ENCODE measurements around the gene RPL15.
"Not testable (repeated sequence)": the region's sequence is repeated elsewhere in the genome, so short reads cannot be mapped to it uniquely, and the experiment has no call there.

Gene RPL15

DNA sequence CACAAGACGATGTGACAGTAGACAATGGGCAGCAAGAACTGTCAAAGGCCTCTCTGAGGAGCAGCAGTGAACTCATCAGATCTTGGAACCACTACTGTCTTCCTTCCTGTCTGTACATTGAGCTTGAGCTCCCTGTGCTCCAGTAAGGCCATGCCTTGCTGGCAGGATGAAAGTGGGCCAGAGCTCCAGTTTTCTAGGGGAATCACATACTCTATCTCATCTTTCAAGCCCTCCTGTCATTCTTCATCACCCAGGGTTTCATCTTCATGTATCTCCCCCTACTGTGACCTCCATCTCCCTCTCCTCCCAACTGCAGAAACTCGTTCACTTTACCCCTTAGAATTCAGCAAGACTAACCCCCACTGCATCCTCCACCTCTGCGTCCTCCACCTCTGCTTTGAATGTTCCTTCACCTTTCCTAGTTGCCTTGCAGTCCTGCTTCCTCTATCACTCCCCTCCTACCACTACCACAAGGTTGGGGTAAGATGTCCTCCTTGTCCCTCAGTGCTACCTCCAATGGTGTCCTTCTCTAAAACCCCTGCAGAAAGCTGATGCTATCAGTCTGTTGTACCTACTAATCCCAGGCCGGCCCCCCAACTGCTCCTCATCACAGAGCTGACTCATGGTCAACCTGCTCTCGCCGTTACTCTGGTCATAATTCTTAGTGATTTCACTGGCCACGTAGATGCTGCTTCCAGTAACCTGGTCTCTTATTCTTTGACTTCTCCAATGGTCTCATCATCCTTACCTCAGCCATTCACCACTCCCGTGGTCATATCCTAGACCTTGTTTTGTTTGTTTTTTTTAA is 22.5 kb upstream of the RPL15 start:
- no peak for DNase-seq

DNA sequence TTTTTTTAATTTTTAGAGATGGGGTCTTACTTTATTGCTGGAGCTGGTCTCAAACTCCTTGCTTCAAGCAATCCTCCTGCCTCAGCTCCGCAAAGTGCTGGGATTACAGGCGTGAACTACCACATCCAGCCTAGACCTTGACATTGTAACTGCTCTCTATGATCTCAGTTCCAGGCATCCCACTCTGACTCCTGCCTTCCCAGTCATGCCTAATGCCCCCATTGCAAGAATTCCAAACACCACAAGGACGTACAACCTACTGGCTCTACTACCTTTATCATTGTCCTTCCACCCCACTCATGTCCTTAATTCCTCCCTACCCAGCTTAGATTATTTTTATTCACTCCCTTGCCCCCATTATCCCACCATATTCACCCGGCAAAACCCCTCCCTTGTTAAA is 21.8 kb upstream of the RPL15 start:
- DNase-seq = no peak

DNA sequence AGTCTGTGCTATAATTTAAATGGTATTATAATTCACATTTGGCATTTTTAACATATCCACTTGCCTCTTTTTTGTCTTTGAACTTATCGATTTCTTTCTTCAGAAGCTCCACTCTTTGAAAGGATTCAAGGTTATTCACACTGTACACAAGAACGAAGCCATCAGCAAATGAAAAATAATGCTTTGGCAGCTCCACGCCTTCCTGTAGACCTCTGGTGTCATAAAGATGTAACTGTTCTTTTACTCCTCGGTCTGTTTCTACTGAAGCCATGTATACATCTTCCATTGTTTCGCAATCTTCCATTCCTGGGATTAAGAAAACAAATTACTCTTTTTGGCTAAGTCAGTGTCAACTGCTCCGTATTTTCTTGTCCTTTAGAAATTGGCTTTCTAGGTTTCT is 16.2 kb upstream of the RPL15 start:
- no peak for DNase-seq

DNA sequence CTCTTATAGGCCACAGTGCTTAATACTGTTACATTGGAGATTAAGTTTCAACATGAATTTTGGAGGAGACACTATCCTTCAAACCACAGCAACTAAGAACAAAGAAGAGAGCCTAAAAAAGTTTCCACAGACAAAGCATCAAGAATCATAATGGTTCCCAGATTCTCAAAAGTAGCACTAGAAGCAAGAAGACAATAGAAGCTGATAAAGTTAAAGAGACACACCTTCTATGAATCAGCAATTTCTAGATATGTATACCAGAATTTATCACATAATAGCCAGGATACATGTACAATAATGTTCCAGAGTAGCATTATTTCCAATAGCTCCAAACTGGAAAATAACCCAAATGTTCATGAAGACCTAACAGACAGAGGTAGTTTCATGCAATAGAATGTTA is 12.4 kb upstream of the RPL15 start:
- DNase-seq = no peak

DNA sequence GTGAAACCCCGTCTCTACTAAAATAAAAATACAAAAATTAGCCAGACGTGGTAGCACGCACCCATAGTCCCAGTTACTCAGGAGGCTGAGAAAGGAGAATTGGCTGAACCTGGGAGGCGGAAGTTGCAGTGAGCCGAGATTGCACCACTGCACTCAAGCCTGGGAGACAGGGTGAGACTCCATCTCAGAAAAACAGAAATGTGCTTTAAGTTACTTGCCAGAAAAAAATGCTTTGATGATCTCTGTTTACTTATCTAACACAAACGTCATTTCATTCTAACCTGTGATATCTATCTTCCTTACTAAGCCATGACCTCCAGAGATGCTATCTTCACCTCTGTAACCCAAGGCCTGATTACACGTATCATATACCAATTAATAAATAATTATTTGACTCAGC is 7.6 kb upstream of the RPL15 start:
- no peak for DNase-seq

DNA sequence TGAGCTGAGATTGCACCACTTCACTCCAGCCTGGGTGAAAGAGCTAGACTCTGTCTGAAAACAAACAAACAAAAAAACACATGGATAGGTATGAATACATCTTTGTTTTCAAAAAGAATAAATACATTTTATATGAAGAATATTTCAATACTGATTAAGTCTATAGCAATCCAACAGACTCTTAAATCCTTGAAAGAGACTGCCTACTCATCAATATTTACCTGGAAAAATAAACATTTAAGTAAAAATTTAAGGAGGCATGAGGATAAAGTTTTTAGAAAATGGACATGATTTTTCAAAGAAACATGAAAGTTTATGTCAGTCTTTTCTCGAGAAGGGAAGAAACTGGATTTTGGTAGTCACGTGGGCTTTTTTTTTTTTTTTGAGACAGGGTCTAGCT is 5.5 kb upstream of the RPL15 start:
- no peak for DNase-seq

DNA sequence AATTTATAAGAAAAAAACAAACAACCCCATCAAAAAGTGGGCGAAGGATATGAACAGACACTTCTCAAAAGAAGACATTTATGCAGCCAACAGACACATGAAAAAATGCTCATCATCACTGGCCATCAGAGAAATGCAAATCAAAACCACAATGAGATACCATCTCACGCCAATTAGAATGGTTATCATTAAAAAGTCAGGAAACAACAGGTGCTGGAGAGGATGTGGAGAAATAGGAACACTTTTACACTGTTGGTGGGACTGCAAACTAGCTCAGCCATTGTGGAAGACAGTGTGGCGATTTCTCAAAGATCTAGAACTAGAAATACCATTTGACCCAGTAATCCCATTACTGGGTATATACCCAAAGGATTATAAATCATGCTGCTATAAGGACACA is 4.6 kb upstream of the RPL15 start:
- not testable (repeated sequence) for DNase-seq

DNA sequence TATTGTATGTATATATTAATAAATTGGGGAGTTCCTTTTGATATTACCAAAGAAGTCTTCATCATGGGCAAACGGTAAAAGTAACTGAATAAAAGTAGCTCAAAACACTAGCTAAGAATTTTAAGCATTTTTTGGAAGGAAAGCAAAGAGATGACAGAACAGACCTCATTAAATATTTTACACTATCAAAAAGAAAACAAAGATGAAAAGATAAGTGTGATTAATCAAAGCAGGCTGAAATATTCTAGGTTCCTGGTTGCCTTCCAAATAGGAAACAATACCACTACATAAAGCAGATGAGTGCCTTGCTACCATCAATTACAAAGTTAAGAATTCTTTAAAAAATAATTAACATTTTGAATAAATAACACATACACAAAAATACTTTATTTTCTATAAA is 3.8 kb upstream of the RPL15 start:
- DNase-seq = no peak

DNA sequence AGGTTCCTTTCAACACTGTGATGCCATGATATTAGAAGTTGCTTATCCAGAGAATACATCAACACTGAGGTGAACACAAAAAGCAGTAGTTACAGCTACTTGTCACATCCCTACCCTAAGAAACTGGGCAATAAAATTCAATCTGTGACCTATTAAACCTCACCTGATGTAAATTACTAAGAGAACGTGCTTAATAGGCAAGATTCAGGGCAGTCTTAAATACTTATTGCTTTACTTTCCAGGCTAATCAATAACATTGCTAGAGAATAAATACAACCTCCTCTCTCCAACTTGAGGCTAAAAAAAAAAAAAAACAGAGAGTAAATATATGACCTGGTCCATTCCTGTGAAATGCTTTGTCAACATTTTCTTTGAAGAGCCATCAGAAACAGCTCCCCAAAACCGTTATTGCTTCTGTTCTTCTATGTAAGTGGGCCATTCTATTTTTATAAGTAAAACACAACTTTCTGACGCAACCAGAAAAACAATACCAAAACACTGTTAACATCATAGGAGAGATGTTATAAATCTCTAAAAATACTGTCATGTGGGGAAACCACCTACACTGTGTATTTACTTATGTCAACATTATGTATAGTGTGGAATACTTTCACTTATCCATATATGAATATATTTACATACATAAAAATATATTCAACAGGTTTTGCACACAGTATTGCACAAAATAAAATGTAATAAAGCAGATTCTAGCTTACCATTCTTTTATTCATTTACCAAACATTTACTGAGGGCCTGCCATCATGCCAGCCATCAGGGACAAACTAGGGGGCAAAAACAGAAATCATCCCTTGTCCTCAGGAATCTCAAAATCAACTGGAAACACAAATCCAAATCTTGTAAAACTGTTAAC is 2.8 kb upstream of the RPL15 start:
- no peak for DNase-seq

DNA sequence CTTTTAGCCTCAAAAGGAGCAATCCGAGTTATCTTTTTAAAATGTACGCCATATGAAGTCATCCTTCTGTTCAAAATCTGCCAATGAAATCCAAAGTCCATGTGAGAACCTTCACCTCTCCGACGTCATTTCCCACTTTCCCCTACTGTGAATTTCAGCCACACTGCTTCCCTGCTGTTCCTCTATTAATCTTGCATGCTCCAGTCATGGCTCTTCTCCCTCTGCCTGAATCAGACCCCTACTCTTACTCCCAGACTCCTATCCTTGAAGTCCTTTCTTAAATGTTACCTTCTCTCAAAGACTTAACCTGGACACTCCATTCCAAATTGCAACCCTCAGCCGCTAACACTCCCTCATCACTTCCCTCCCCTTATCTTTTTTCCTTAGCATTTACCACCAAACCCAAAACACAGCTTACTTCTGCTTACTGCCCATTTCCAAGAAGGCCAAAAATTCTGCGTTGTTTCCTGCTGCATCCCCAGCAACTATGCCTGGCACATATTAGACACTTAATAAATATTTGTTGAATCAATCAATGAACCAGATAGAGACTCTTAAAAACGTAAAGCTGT is 1.3 kb upstream of the RPL15 start:
- DNase-seq = no peak

DNA sequence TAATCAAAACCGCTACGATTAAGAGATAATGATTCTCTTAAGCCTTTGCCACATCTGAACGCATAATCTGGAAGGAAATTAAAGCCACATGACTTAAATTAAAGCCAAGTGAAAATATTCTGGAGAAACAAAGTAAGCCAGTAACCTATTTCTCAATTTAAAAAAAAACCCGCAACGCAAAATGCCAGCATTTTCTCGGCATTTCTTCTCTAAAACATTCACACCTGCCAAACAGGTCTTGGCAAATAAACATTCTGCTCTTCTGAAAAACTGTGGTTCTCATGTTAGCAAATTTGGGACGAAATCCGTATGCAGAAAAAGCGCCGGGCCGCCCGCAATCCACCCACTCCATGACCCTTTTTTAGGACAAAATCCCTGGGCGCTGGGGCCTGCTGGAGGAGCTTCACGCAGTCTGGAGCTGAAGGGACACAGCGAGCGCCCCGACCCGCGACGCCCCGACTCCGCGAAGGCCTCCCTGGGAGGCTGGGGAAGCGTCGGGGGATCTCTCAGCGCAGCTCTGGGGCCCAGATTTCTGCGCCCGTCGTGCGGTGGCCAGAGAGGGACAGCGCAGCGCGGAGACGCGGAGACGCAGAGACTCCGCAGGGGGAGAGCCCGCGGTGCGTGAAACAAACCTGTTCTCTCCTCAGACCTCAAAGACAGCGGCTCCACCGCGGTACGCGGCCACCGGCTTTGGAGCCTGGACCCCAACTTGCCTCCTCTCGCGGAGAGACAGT is 613 bp upstream of the RPL15 start:
- peak; percentile 28 for DNase-seq

DNA sequence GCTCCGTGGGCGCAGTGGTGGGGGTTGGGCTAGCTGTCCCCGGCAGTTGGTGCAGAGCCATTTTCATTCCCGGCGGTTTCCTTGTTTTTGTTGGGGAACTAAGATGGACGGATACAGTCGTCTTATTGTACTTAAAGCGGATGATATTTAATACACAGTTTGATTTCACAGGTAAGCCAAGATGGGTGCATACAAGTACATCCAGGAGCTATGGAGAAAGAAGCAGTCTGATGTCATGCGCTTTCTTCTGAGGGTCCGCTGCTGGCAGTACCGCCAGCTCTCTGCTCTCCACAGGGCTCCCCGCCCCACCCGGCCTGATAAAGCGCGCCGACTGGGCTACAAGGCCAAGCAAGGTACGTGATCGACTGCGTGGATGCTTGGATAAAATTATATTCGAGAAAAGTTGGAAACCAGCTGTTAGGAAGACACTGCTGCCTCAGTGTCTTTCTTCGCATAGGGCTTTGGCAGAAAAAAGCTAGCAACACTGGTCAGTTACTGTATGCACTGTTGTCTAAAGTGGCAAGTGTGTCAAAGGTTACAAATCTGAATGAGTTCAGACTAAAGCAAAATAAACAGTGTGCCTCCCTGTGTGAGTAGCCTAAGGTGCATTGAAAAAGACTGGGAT is 859 bp downstream of the RPL15 start:
- DNase-seq = peak; percentile 40

DNA sequence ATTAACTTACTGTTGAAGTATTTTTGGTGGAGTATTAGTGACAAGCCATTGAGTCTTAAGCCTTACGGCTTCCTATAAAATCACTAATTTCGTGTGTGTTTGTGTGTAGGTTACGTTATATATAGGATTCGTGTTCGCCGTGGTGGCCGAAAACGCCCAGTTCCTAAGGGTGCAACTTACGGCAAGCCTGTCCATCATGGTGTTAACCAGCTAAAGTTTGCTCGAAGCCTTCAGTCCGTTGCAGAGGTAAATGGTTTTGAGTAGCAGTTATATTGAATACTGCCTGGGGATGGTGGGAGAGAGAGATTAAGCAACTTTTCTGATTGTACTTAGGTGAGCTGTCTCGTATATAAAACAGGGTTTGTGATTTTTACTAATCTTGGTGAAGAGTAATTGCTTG is 1.4 kb downstream of the RPL15 start:
- DNase-seq = not testable (repeated sequence)

DNA sequence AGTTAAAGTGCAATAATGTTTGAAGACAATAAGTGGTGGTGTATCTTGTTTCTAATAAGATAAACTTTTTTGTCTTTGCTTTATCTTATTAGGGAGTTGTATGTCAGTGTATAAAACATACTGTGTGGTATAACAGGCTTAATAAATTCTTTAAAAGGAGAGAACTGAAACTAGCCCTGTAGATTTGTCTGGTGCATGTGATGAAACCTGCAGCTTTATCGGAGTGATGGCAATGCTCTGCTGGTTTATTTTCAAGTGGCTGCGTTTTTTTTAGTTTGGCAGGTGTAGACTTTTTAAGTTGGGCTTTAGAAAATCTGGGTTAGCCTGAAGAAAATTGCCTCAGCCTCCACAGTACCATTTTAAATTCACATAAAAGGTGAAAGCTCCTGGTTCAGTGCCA is 2.7 kb downstream of the RPL15 start:
- no peak for DNase-seq

DNA sequence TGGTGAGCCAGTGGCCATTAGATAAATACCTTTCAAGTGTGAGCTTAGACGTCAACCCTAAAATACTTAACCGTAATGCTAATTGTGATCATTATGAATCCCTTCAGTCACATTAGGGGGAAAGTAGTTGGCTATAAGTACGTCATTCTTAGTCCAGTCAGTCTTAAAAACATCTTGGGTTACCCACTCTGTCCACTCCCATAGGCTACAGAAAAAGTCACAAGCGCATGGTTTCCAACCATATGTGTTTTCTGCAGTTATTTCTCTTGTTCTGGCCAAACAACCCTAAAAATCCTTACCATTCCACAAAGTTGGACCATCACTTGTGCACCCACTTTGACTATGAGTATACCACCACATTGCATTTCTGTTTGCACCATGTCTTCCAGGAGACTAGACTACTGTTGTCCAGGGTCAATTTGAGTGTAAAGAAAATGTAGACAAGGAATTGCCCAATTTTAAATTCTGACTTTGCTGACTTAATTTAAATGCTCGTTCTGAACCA is 3.3 kb downstream of the RPL15 start:
- DNase-seq = no peak

DNA sequence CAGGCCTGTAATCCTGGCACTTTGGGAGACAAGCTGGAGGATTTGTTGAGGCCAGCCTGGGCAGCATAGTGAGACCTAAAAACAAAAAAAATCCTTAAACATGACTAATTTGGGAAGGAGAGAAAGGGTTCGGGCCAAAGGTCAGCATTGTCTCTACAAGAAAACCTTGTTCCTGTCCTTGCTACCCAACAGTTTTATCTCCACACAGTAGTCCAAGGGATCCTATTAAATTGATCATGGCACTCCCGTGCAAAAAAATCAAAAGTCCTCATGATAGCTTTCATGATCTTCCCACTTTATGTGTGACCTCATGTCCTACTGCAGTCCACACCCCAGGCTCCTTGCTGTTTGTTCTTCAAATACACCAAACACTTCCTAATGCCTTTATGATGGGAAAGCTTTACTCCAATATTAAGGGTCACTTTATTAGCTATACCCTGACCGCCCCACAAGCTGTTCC is 4.2 kb downstream of the RPL15 start:
- DNase-seq = no peak

DNA sequence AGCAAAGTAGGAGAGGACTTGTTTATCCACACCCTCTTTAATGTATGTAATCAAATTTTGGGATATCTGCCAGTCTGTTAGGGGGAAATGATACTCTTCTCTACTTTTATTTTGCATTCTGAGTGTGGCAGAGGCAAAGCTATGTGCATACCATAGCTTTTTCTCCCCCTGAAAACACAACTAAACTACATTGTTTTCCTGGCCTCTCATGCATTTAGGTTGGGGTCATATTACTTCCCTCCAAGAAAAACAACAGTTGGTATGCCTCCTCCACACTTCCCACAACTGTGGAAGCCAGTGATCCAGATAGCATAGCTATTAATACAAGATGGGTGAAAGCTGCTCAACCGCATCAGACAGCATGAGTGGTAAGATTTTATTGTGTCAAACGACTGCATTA is 6.9 kb downstream of the RPL15 start:
- no peak for DNase-seq

DNA sequence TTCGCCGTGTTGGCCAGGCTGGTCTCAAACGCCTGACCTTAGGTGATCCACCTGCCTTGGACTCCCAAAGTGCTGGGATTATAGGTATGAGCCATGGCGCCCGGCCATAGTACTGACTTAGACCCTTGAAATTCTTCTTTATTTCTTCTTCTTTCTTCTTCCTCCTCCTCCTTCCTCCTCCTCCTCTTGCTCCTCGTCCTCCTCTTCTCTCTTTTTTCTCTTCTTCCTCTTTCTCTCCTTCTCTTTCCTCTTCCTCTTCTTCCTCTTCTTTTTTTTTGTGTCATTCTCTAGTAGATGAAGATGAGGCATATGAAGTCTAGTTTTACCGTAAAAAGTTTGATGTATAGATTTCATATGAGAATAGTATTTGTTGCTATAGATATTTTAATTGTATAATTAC is 9.3 kb downstream of the RPL15 start:
- no peak for DNase-seq

DNA sequence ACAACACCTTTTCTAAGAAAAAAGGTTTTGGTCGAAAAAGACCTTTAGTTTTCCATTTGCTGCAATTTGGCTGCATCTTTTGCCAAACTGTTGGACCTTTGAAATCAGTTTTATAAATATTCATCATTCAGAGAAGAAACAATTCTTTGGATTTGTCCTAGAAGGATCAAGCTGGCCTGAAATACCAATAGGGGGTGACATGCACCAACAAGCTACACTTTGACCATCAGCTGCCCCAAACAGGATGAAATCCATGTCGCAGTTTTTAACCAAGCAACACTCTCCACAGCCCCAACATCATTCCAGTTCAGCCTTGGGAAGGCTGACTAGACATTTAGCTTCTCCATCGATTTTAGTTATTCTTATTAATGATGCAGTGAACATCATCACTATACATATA is 9.8 kb downstream of the RPL15 start:
- no peak for DNase-seq

DNA sequence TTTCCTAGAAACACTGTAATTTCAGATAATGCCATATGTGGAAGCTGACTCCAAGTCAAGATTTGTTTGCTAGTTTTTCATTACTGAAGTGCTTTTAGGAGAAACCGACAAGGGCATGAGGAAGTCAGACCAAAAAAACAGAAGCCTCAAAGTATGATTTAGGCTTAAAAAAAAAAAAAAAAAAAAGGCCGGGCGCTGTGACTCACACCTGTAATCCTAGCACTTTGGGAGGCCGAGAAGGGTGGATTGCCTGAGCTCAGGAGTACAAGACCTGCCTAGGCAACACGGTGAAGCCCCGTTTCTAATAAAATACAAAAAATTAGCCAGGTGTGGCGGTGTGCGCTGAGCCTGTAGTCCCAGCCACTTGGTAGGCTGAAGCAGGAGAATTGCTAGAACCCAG is 11.6 kb downstream of the RPL15 start:
- DNase-seq = no peak

DNA sequence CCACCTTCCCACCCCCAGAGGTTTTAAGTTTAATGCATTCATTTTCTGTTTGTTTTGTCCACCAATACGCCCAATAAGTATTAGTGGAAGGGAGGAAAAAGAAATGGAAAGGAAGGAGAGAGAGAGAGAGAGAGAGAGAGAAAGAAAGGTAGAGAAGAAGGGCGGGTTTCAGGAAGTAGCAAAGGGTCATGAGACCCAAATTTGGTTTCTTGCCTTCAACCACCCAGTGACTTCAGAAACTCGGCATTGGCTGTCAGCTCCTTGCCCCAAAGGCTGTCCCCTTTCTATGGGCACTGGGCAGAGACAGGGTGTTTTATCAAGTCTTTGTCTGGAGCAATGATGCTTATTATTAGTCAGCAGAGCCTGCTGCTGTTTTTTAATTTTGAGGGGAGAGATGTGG is 14.7 kb downstream of the RPL15 start:
- DNase-seq = no peak

DNA sequence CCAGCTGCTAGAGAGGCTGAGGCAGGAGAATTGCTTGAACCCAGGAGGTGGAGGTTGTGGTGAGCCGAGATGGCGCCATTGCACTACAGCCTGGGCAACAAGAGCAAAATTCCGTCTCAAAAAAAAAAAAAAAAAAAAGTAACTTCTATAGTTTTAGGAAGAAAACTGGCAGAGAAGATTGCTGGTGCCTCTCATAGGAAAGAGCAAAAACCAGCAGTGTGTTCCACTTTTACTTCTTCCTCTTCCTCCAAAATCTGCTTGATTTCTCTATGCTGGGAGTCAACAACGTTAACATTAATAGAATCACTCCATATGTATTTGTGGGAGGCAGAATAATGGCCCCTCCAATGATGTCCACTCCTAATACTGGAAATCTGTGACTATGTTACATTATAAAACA is 15.6 kb downstream of the RPL15 start:
- DNase-seq = no peak

DNA sequence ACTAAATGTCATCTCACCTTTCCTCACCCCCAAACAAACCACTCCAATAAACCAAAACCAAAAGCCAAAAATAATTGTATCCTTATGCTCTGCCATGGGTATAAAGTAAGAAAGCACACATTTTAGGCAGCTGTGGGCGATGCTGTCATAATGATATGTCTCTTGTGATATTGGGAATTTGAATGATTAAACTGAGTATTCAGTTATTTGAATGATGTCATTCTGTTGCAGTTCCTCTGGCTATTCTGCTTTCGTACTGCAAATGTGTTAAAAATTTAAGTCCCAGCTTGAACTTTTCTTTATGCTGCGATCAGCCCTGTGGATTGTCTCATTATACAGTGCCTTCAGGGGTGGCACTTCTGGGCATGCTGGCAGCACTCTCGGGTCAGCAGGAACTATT is 17.3 kb downstream of the RPL15 start:
- DNase-seq = no peak
